ENCODE data around the gene CEP20. TPM values are rescaled to one million over a fixed set of nuclear protein-coding genes. Genes with fewer than 3 reads are reported as not detected.

The CEP20 gene
- polyA plus RNA-seq, 1 of the 3 experiments (the other 2 are of a cell fraction), result 14.8 TPM

DNA sequence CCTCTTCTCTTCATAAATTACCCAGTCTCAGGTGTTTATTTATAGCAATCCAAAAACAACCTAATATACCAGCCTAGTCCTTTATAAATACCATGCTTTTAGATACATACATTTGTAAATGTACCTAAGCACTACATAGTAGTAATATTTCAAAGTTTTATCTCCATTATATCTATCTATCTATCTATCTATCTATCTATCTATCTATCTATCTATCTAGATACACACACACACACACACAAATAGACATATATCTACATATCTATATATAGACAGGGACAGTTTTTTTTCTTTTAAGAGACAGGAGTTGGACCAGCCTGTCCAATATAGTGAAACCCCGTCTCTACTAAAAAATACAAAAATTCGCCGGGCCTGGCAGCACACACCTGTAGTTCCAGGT is 5.8 kb downstream of the CEP20 start (continued):
- TF ChIP-seq, protein P1, sequence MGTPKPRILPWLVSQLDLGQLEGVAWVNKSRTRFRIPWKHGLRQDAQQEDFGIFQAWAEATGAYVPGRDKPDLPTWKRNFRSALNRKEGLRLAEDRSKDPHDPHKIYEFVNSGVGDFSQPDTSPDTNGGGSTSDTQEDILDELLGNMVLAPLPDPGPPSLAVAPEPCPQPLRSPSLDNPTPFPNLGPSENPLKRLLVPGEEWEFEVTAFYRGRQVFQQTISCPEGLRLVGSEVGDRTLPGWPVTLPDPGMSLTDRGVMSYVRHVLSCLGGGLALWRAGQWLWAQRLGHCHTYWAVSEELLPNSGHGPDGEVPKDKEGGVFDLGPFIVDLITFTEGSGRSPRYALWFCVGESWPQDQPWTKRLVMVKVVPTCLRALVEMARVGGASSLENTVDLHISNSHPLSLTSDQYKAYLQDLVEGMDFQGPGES (IDR thresholded peaks at IDR 0.05; ENCODE audit: low read depth, low read length), result no peak
- no peak for TF ChIP-seq EZH2phosphoT487 (IDR thresholded peaks at IDR 0.05; ENCODE audit: borderline replicate concordance, low read depth)
- TF ChIP-seq, protein P2, sequence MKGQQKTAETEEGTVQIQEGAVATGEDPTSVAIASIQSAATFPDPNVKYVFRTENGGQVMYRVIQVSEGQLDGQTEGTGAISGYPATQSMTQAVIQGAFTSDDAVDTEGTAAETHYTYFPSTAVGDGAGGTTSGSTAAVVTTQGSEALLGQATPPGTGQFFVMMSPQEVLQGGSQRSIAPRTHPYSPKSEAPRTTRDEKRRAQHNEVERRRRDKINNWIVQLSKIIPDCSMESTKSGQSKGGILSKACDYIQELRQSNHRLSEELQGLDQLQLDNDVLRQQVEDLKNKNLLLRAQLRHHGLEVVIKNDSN (IDR thresholded peaks at IDR 0.05; ENCODE audit: borderline replicate concordance, low read depth), result no peak

DNA sequence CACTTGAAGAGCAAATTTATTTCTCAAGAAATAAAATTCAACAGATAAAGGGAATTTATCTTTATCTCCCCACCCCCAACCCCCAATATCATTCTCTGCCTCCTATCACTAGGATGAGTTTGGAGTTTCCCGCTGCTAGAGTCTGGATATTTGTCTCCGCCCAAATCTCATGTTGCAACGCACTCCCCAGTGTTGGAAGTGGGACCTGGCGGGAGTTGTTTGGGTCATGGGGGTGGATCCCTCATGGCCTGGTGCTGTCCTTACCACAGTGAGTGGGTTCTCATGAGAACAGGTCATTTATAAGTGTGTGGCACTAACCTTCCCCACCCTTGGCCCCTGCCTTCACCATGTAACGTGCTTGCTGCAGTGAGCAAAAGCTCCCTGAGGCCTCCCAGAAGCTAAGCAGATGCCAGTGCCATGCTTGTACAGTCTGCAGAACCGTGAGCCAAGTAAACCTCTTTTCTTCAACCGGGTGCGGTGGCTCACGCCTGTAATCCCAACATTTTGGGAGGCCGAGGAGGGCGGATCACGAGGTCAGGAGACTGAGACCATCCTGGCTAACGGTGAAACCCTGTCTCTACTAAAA is 6.5 kb downstream of the CEP20 start:
- no peak overlapping the region for H3K9ac ChIP-seq
- no peaks in the 10 kb centered on the region for H3K9me3 ChIP-seq
- H3K4me1 ChIP-seq (ENCODE audit: control insufficient read depth in 1 of 2, insufficient read depth in 2 of 2, low read depth in 1 of 2, low read length in 1 of 2), result peaks cover 0 to 13% of the 10 kb centered on the region in 2 experiments; a peak in 2 of 4 replicates
- peaks cover 7 to 34% of the 10 kb centered on the region in 2 experiments for H3K36me3 ChIP-seq (replicated peaks in 1 of 2; ENCODE audit: control insufficient read depth in 1 of 2, insufficient read depth in 2 of 2, low read length in 1 of 2)
- H3K9me2 ChIP-seq, result no peaks in the 10 kb centered on the region
- no peak for TF ChIP-seq NRF1 (IDR thresholded peaks at IDR 0.05; ENCODE audit: low read depth, low read length)
- TF ChIP-seq ELF1 (IDR thresholded peaks at IDR 0.05), result no peak
- no peak for TF ChIP-seq NFIC (IDR thresholded peaks at IDR 0.05; ENCODE audit: borderline replicate concordance)
- TF ChIP-seq, protein P3, sequence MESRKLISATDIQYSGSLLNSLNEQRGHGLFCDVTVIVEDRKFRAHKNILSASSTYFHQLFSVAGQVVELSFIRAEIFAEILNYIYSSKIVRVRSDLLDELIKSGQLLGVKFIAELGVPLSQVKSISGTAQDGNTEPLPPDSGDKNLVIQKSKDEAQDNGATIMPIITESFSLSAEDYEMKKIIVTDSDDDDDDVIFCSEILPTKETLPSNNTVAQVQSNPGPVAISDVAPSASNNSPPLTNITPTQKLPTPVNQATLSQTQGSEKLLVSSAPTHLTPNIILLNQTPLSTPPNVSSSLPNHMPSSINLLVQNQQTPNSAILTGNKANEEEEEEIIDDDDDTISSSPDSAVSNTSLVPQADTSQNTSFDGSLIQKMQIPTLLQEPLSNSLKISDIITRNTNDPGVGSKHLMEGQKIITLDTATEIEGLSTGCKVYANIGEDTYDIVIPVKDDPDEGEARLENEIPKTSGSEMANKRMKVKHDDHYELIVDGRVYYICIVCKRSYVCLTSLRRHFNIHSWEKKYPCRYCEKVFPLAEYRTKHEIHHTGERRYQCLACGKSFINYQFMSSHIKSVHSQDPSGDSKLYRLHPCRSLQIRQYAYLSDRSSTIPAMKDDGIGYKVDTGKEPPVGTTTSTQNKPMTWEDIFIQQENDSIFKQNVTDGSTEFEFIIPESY (IDR thresholded peaks at IDR 0.05; ENCODE audit: borderline replicate concordance, low read depth), result no peak
- WGBS (ENCODE audit: low lambda C conversion rate), result 90% methylated on average over 12 of the region's 13 CpGs
- H3K27me3 ChIP-seq (ENCODE audit: insufficient read depth), result no peaks in the 10 kb centered on the region
- H3K4me3 ChIP-seq (ENCODE audit: low read depth in 2 of 2, low read length in 1 of 2), result no peak overlapping the region
- POLR2A ChIA-PET, result interaction anchor here (0.6 kb wide), 1 partner anchor 26 kb away, joined by 4 read pairs; no protein-coding TSS in a partner anchor
- H3K4me2 ChIP-seq, result no peak overlapping the region
- H3K27ac ChIP-seq (ENCODE audit: low read depth in 2 of 2, low read length in 1 of 2), result no peak overlapping the region
- no peak overlapping the region for H2AFZ ChIP-seq (ENCODE audit: low read depth)
- no peaks in the 10 kb centered on the region for H4K20me1 ChIP-seq (ENCODE audit: insufficient read depth)
- H3F3A ChIP-seq (replicated peaks; ENCODE audit: insufficient read depth), result peaks cover 20% of the 10 kb centered on the region
- CTCF ChIA-PET, result no interaction called here
- DNase-seq, result no peak
- peaks cover 81% of the 10 kb centered on the region for H3K79me2 ChIP-seq (ENCODE audit: insufficient read depth)

DNA sequence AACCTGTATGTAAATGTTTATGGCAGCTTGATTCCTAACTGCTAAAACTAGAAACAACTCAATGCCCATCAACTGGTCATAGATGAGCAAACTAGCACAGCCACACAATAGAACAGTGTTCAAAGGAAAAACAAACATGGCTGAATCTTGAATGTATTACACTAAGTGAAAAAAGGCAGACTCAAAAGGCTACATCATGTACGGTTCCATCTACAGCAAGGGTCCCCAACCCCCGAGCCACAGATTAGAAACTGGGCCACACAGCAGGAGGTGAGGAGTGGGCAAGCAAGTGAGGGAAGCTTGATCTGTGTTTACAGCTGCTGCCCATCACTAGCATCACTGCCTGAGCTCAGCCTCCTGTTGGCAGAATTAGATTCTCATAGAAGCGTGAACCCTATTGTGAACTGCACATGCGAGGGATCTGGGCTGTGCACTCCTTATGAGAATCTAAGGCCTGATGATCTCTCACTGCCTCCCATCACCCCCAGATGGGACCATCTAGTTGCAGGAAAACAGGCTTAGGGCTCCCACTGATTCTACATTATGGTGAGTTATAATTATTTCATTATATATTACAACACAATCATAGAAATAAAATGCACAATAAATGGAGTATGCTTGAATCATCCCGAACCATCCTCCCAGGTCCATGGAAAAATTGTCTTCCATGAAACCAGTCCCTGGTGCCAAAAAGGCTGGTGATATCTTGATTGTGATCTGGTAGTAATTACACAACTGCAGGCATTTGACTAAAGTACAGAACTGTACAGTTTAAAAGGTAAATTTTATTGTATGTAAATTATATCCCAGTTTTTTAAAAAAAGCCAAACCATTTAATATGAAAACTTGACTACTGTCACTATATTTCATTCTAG is 7.7 kb downstream of the CEP20 start:
- peaks cover 7 to 34% of the 10 kb centered on the region in 2 experiments for H3K36me3 ChIP-seq (replicated peaks in 1 of 2; ENCODE audit: control insufficient read depth in 1 of 2, insufficient read depth in 2 of 2, low read length in 1 of 2)

More for the DNA sequence above, 7.7 kb downstream of the CEP20 start:
- Histone ChIP-seq H3K4me3 (ENCODE audit: low read depth in 2 of 2, low read length in 1 of 2) (no peak overlapping the region), H3K79me2 (ENCODE audit: insufficient read depth) (peaks cover 69% of the 10 kb centered on the region), H3K9me3 (no peaks in the 10 kb centered on the region), H3K4me1 (ENCODE audit: control insufficient read depth in 1 of 2, insufficient read depth in 2 of 2, low read depth in 1 of 2, low read length in 1 of 2) (peaks cover 0 to 13% of the 10 kb centered on the region in 2 experiments; a peak in 2 of 4 replicates), H4K20me1 (ENCODE audit: insufficient read depth) (no peaks in the 10 kb centered on the region), H3K9ac (no peak overlapping the region), H3K27ac (ENCODE audit: low read depth in 2 of 2, low read length in 1 of 2) (peak overlapping the region in 1 of 2 experiments; percentile 79; a peak in 2 of 4 replicates), H3F3A (replicated peaks; ENCODE audit: insufficient read depth) (peaks cover 20% of the 10 kb centered on the region), H3K9me2 (no peaks in the 10 kb centered on the region), H3K4me2 (no peak overlapping the region), H2AFZ (ENCODE audit: low read depth) (no peak overlapping the region), H3K27me3 (ENCODE audit: insufficient read depth) (no peaks in the 10 kb centered on the region)
- WGBS (ENCODE audit: low lambda C conversion rate), result 86% methylated on average over 5 of the region's 5 CpGs
- CTCF ChIA-PET, result interaction anchor here (0.8 to 2.5 kb wide), 2 partner anchors 235 to 247 kb away, joined by 4 to 9 read pairs; no protein-coding TSS in a partner anchor
- TF ChIP-seq RAD21 (IDR thresholded peaks at IDR 0.05; ENCODE audit: low read length), result no peak
- no peak for TF ChIP-seq YY1 (IDR thresholded peaks at IDR 0.05; ENCODE audit: low read depth)
- no peak for TF ChIP-seq TCF12 (IDR thresholded peaks at IDR 0.05)
- no peak for TF ChIP-seq RCOR1 (IDR thresholded peaks at IDR 0.05; ENCODE audit: low read length)
- TF ChIP-seq, protein P1 (IDR thresholded peaks at IDR 0.05; ENCODE audit: low read depth, low read length), result no peak
- TF ChIP-seq NRF1 (IDR thresholded peaks at IDR 0.05; ENCODE audit: low read depth, low read length), result no peak
- TF ChIP-seq, protein P3 (IDR thresholded peaks at IDR 0.05; ENCODE audit: borderline replicate concordance, low read depth), result no peak
- TF ChIP-seq FOXM1 (IDR thresholded peaks at IDR 0.05; ENCODE audit: low read depth), result no peak
- TF ChIP-seq POLR2AphosphoS5 (IDR thresholded peaks at IDR 0.05; ENCODE audit: low read depth, low read length), result no peak
- TF ChIP-seq TAF1 (IDR thresholded peaks at IDR 0.05; ENCODE audit: borderline replicate concordance, low read depth, low read length), result no peak
- TF ChIP-seq NFIC (IDR thresholded peaks at IDR 0.05; ENCODE audit: borderline replicate concordance), result no peak
- no peak for TF ChIP-seq ELF1 (IDR thresholded peaks at IDR 0.05)
- POLR2A ChIA-PET, result no interaction called here
- no peak for DNase-seq
